IMR-90 (cell line): Measurements from ENCODE around the gene ESRRB. TPM values are rescaled to one million over a fixed set of nuclear protein-coding genes. Genes with fewer than 3 reads are reported as not detected.

ENCODE experiments used
- ATAC-seq: fragments of 200-7000 bp; cut with Tn5 transposase; 2 replicates; pipeline ENCODE4 v1.9.1; 2020; ENCODE audit warnings: low read depth, mild to moderate bottlenecking, moderate library complexity
- BruUV-seq: library from RNA; stranded (reverse); fragments of 400-500 nt; replicated peaks from 2 replicates; lab custom pipeline; 2021; lab: Mats Ljungman, UMichigan
- CTCF ChIA-PET: fragments of 300-600 bp; formaldehyde crosslinking; extraction: SDS; loops from one replicate; lab custom pipeline; 2021; ENCODE audit warnings: antibody characterized with exemption; lab: Yijun Ruan, JAX
- POLR2A ChIA-PET: fragments of 300-600 bp; sonication (Branson Sonifier 250); formaldehyde crosslinking; loops from one replicate; lab custom pipeline; 2022; ENCODE audit warnings: antibody characterized with exemption; ENCODE audit not compliant: unreplicated experiment; lab: Charles Lee
- DNase-seq: peaks from one replicate; pipeline ENCODE4 v3.0.0; 2013
- H2AFZ ChIP-seq: replicated peaks from 2 replicates; pipeline ENCODE3; 2013; ENCODE audit warnings: low read length, mild to moderate bottlenecking; ENCODE audit not compliant: poor library complexity
- H2AK5ac ChIP-seq: 2 replicates; pipeline ENCODE4 v1.6.1; 2013; ENCODE audit warnings: low read depth, low read length, inconsistent platforms
- H2AK9ac ChIP-seq: replicated peaks from 2 replicates; pipeline ENCODE3; 2013; ENCODE audit warnings: mild to moderate bottlenecking, low read depth, low read length, moderate library complexity; ENCODE audit not compliant: poor library complexity
- H2BK120ac ChIP-seq: 2 replicates; pipeline ENCODE4 v1.6.1; 2013; ENCODE audit warnings: low read depth, low read length, inconsistent platforms
- H2BK15ac ChIP-seq: 3 replicates; pipeline ENCODE4 v1.6.1; 2013; ENCODE audit warnings: low read depth, low read length, inconsistent platforms
- H2BK20ac ChIP-seq: 2 replicates; pipeline ENCODE4 v1.6.1; 2013; ENCODE audit warnings: low read depth, mild to moderate bottlenecking, inconsistent platforms, low read length, moderate library complexity
- H2BK5ac ChIP-seq: 2 replicates; pipeline ENCODE4 v1.6.1; 2013; ENCODE audit warnings: mild to moderate bottlenecking, low read depth, low read length, inconsistent platforms; ENCODE audit not compliant: poor library complexity, severe bottlenecking
- H3K14ac ChIP-seq: replicated peaks from 2 replicates; pipeline ENCODE4 v1.6.1; 2013; ENCODE audit warnings: low read depth, low read length, inconsistent platforms
- H3K18ac ChIP-seq: 2 replicates; pipeline ENCODE4 v1.6.1; 2013; ENCODE audit warnings: low read depth, low read length, control low read depth
- H3K23ac ChIP-seq: 2 replicates; pipeline ENCODE4 v1.6.1; 2013; ENCODE audit warnings: low read depth, low read length, inconsistent platforms
- H3K27ac ChIP-seq: 2 replicates; pipeline ENCODE4 v1.5.1; 2013; ENCODE audit warnings: mild to moderate bottlenecking, control low read depth, low read length; ENCODE audit not compliant: insufficient read depth
- H3K27me3 ChIP-seq: 2 replicates; pipeline ENCODE4 v1.6.1; 2013; ENCODE audit warnings: low read length; ENCODE audit not compliant: control insufficient read depth, insufficient read depth
- H3K36me3 ChIP-seq: 2 replicates; pipeline ENCODE4 v1.6.1; 2013; ENCODE audit warnings: low read length, mixed read lengths; ENCODE audit not compliant: control insufficient read depth, insufficient read depth
- H3K4ac ChIP-seq: 2 replicates; pipeline ENCODE4 v1.6.1; 2013; ENCODE audit warnings: low read depth, low read length, inconsistent platforms
- H3K4me1 ChIP-seq: 2 replicates; pipeline ENCODE4 v1.6.1; 2013; ENCODE audit warnings: low read length, mixed read lengths; ENCODE audit not compliant: control insufficient read depth, insufficient read depth
- H3K4me2 ChIP-seq: 2 replicates; pipeline ENCODE4 v1.6.1; 2013; ENCODE audit warnings: low read depth, mild to moderate bottlenecking, control low read depth, low read length, moderate library complexity
- H3K4me3 ChIP-seq: 2 replicates; pipeline ENCODE4 v1.5.1; 2013; ENCODE audit warnings: low read depth, mild to moderate bottlenecking, control low read depth, low read length, moderate library complexity; ENCODE audit not compliant: insufficient read depth
- H3K56ac ChIP-seq: 2 replicates; pipeline ENCODE4 v1.6.1; 2013; ENCODE audit warnings: low read length, inconsistent platforms; ENCODE audit not compliant: insufficient read depth; ENCODE audit errors: extremely low read depth
- H3K79me1 ChIP-seq, 2 experiments: 2 replicates each; pipeline ENCODE4 v1.6.1; 2013; ENCODE audit warnings: low read length in 2 of 2, inconsistent platforms in 1 of 2, low read depth in 1 of 2
- H3K9ac ChIP-seq: 2 replicates; pipeline ENCODE4 v1.6.1; 2013; ENCODE audit warnings: low read depth, low read length, control low read depth
- H3K9me1 ChIP-seq: 2 replicates; pipeline ENCODE4 v1.6.1; 2013; ENCODE audit warnings: low read length, inconsistent platforms; ENCODE audit not compliant: insufficient read depth
- H3K9me3 ChIP-seq: 2 replicates; pipeline ENCODE4 v1.6.1; 2013; ENCODE audit warnings: low read length; ENCODE audit not compliant: control insufficient read depth, insufficient read depth
- H4K20me1 ChIP-seq: 2 replicates; pipeline ENCODE4 v1.6.1; 2013; ENCODE audit warnings: low read length, inconsistent platforms; ENCODE audit not compliant: insufficient read depth
- H4K5ac ChIP-seq: 2 replicates; pipeline ENCODE4 v1.6.1; 2013; ENCODE audit warnings: mild to moderate bottlenecking, low read depth, low read length, control low read depth
- H4K8ac ChIP-seq, 2 experiments: 2 replicates each; pipeline ENCODE4 v1.6.1; 2013; ENCODE audit warnings: low read depth in 2 of 2, low read length in 2 of 2, control low read depth in 1 of 2, inconsistent platforms in 1 of 2
- H4K91ac ChIP-seq: 2 replicates; pipeline ENCODE4 v1.6.1; 2013; ENCODE audit warnings: low read depth, low read length, inconsistent platforms; ENCODE audit not compliant: insufficient read depth
- CEBPB ChIP-seq: IDR thresholded peaks from 2 replicates; pipeline ENCODE4 v1.6.1; 2012; ENCODE audit warnings: low read depth, low read length, improper control_type of control experiment
- CHD1 ChIP-seq: IDR thresholded peaks from 2 replicates; pipeline ENCODE4 v1.6.1; 2012; ENCODE audit warnings: low read depth, low read length, improper control_type of control experiment
- CTCF ChIP-seq: conservative IDR thresholded peaks from 2 replicates; pipeline ENCODE4 v1.5.1; 2012; ENCODE audit warnings: mild to moderate bottlenecking, low read depth, low read length, improper control_type of control experiment
- FOS ChIP-seq: fragments of 150-350 bp; IDR thresholded peaks from 2 replicates; pipeline ENCODE4 v1.6.1; 2016; ENCODE audit warnings: low read depth, low read length
- MAFK ChIP-seq: IDR thresholded peaks from 2 replicates; pipeline ENCODE4 v1.6.1; 2012; ENCODE audit warnings: low read depth, low read length, improper control_type of control experiment
- MAZ ChIP-seq: IDR thresholded peaks from 2 replicates; pipeline ENCODE4 v1.6.1; 2012; ENCODE audit warnings: low read depth, mild to moderate bottlenecking, low read length, improper control_type of control experiment, moderate library complexity, borderline replicate concordance
- MXI1 ChIP-seq: IDR thresholded peaks from 2 replicates; pipeline ENCODE4 v1.6.1; 2012; ENCODE audit warnings: low read depth, mild to moderate bottlenecking, low read length, moderate library complexity, borderline replicate concordance
- RAD21 ChIP-seq: IDR thresholded peaks from 2 replicates; pipeline ENCODE4 v1.6.1; 2012; ENCODE audit warnings: low read length, improper control_type of control experiment
- RCOR1 ChIP-seq: IDR thresholded peaks from 2 replicates; pipeline ENCODE4 v1.6.1; 2012; ENCODE audit warnings: mild to moderate bottlenecking, low read length, improper control_type of control experiment; ENCODE audit not compliant: insufficient replicate concordance
- RFX5 ChIP-seq: IDR thresholded peaks from 2 replicates; pipeline ENCODE4 v1.8.0; 2012; ENCODE audit warnings: low read depth, mild to moderate bottlenecking, low read length, moderate library complexity
- SMC3 ChIP-seq: fragments of 150-350 bp; IDR thresholded peaks from 2 replicates; pipeline ENCODE4 v1.6.1; 2016; ENCODE audit warnings: low read depth, mild to moderate bottlenecking, antibody characterized with exemption, low read length, moderate library complexity
- USF2 ChIP-seq: fragments of 150-350 bp; IDR thresholded peaks from 2 replicates; pipeline ENCODE4 v1.6.1; 2017; ENCODE audit warnings: mild to moderate bottlenecking, antibody characterized with exemption, low read length, low read depth
- WGBS, 2 experiments: methylation state at CpG; one replicate each; pipeline versions ENCODE4 v1.1.5 to v1.1.7; 2013; ENCODE audit warnings: missing lambda C conversion rate in 2 of 2; ENCODE audit not compliant: insufficient read length in 1 of 2; ENCODE audit errors: extremely low coverage in 2 of 2; 5-methylcytosine and 5-hydroxymethylcytosine counted together
- dilution Hi-C: fragments of 300-500 bp; cut with HindIII; formaldehyde crosslinking; loops from one replicate; pipeline ENCODE4 v1.14.3; 2018; ENCODE audit warnings: low sequenced_read_pairs; ENCODE audit not compliant: unreplicated experiment
- in situ Hi-C: fragments of 300-500 bp; cut with MboI; formaldehyde crosslinking; loops from 3 replicates; pipeline ENCODE4 v1.14.3; 2019; ENCODE audit warnings: low sequenced_read_pairs, inconsistent platforms, mixed read lengths
- intact Hi-C: fragments of 100-400 bp; cut with micrococcal nuclease; formaldehyde crosslinking; loops from 2 replicates; pipeline ENCODE4 v1.10.0; 2022
- polyA plus RNA-seq, 3 experiments: library from polyadenylated mRNA; depleted of rRNA; stranded (reverse); fragments of >200 nt; gene quantifications; 2 replicates each; pipeline ENCODE4 v1.2.3, GENCODE V29; 2012; ENCODE audit warnings: low replicate concordance in 1 of 3
- total RNA-seq: library from RNA; depleted of rRNA; stranded (reverse); fragments of >200 nt; gene quantifications from 2 replicates; pipeline ENCODE4 v1.2.3, GENCODE V29; 2012
- TF ChIP-seq, protein P1 (sequence below): fragments of 150-350 bp; IDR thresholded peaks from 2 replicates; pipeline ENCODE4 v1.6.1; 2016; ENCODE audit warnings: low read depth, mild to moderate bottlenecking, low read length, moderate library complexity, borderline replicate concordance

The ESRRB gene
- total and polyA plus RNA-seq, 2 of the 4 experiments (the other 2 are of a cell fraction) = not detected

DNA sequence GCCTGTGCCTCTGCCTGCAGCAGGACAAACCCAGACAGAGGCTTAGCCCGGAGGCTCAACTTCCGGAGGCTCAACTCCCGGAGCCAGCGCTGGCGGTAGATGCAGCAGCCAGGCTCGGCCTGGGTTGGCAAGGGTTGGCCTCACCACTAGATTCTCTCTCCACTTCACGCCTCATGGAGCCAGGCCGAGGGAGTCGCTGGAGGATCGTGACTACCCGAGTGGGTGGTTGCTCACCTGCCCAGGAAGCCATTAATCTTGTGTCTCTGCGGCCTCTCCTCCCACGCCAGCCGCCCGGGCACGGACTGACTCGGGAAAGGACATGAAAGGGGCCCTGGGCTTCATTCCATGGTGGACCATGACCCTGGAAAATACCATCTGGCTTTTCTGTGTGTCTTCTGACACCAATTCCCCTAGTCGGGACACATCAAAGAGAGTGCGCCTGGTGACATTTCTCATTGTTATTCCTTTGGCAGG is 20.8 kb downstream of the ESRRB start:
- ChIA-PET CTCF (interaction anchor here (1.4 kb wide), 1 partner anchor 10 kb away, joined by 4 read pairs; no protein-coding TSS in a partner anchor), POLR2A (no interaction called here)
- H3K9me1 ChIP-seq = no peaks in the 10 kb centered on the region
- no peak overlapping the region for H3K56ac ChIP-seq
- no peak overlapping the region for H2AFZ ChIP-seq
- no peak for TF ChIP-seq RCOR1
- TF ChIP-seq RAD21 = no peak
- TF ChIP-seq CHD1 = no peak
- no peak for TF ChIP-seq MXI1
- TF ChIP-seq CEBPB = no peak
- TF ChIP-seq USF2 = no peak
- no peak for TF ChIP-seq FOS
- TF ChIP-seq, protein P1, sequence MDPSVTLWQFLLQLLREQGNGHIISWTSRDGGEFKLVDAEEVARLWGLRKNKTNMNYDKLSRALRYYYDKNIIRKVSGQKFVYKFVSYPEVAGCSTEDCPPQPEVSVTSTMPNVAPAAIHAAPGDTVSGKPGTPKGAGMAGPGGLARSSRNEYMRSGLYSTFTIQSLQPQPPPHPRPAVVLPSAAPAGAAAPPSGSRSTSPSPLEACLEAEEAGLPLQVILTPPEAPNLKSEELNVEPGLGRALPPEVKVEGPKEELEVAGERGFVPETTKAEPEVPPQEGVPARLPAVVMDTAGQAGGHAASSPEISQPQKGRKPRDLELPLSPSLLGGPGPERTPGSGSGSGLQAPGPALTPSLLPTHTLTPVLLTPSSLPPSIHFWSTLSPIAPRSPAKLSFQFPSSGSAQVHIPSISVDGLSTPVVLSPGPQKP = no peak
- TF ChIP-seq MAZ = no peak
- no peak for TF ChIP-seq MAFK
- no peak for TF ChIP-seq CTCF
- TF ChIP-seq SMC3 = no peak
- TF ChIP-seq RFX5 = no peak
- H3K9me3 ChIP-seq = no peaks in the 10 kb centered on the region
- no peak overlapping the region for H3K4me3 ChIP-seq
- dilution Hi-C loops = no loop called here
- intact Hi-C loops = no loop called here
- H4K8ac ChIP-seq = no peak overlapping the region
- DNase-seq (no peak), ATAC-seq (no peak)
- H3K27ac ChIP-seq = no peak overlapping the region
- WGBS, 2 experiments = 70% methylated on average over 2 of the region's 19 CpGs; no CpG with 5 or more reads in 1 of the 2 experiments
- no peaks in the 10 kb centered on the region for H4K20me1 ChIP-seq
- no peak overlapping the region for H2BK5ac ChIP-seq
- no peak overlapping the region for H3K4me2 ChIP-seq
- no peak overlapping the region for H4K5ac ChIP-seq
- H3K14ac ChIP-seq = no peak overlapping the region
- no peak overlapping the region for H2AK9ac ChIP-seq
- H2AK5ac ChIP-seq = no peak overlapping the region
- peaks cover 17% of the 10 kb centered on the region for H3K27me3 ChIP-seq
- H3K79me1 ChIP-seq = no peaks in the 10 kb centered on the region
- H4K91ac ChIP-seq = no peak overlapping the region
- no peaks in the 10 kb centered on the region for H3K4me1 ChIP-seq
- BruUV-seq = no TSS peak
- no peaks in the 10 kb centered on the region for H3K36me3 ChIP-seq
- H2BK15ac ChIP-seq = no peak overlapping the region
- in situ Hi-C loops = no loop called here
- no peak overlapping the region for H3K9ac ChIP-seq
- no peak overlapping the region for H2BK20ac ChIP-seq
- H3K18ac ChIP-seq = no peak overlapping the region
- no peak overlapping the region for H3K4ac ChIP-seq
- no peak overlapping the region for H3K23ac ChIP-seq
- H2BK120ac ChIP-seq = no peak overlapping the region
